ENCODE results near the gene PRKCG. TPM values are rescaled to one million over a fixed set of nuclear protein-coding genes. Genes with fewer than 3 reads are reported as not detected.

The PRKCG gene
- total and polyA plus RNA-seq, 7 donors: 0.01 TPM; not detected in 6

DNA sequence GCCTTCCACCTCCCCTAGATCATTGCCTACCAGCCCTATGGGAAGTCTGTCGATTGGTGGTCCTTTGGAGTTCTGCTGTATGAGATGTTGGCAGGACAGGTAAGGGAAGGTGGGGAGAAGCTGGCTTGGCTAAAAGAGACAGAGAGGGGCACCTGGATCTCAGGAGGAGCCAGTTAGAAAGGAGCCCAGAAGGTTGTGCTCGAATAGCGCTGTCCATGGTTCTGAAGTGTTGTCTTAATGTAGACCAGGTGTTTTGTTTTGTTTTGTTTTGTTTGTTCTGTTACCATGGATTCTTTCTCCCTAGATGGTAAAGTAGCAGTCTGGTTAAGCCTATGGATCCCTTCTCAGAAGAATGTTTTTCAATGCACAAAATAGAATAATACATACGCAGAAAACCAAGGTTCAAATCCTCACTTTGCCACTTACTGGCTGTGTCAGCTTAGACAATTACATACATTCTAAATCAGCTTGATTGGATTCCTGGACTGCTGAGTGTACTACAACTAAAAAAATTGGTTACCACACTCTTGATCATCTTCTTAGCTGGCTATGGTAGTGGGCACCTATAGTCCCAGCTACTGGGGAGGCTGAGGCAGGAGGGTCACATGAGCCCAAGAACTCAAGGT is 21.2 kb downstream of the PRKCG start:
- no peak overlapping the region for H3K4me3 ChIP-seq
- no peaks in the 10 kb centered on the region for H3K9me3 ChIP-seq
- peaks cover 0 to 45% (median 24%) of the 10 kb centered on the region in 3 donors for H3K27me3 ChIP-seq (ENCODE audit: insufficient read depth in 3 of 3, low read length in 2 of 3)
- peaks cover 4% of the 10 kb centered on the region for H3K4me1 ChIP-seq
- TF ChIP-seq, protein P1, sequence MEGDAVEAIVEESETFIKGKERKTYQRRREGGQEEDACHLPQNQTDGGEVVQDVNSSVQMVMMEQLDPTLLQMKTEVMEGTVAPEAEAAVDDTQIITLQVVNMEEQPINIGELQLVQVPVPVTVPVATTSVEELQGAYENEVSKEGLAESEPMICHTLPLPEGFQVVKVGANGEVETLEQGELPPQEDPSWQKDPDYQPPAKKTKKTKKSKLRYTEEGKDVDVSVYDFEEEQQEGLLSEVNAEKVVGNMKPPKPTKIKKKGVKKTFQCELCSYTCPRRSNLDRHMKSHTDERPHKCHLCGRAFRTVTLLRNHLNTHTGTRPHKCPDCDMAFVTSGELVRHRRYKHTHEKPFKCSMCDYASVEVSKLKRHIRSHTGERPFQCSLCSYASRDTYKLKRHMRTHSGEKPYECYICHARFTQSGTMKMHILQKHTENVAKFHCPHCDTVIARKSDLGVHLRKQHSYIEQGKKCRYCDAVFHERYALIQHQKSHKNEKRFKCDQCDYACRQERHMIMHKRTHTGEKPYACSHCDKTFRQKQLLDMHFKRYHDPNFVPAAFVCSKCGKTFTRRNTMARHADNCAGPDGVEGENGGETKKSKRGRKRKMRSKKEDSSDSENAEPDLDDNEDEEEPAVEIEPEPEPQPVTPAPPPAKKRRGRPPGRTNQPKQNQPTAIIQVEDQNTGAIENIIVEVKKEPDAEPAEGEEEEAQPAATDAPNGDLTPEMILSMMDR (IDR thresholded peaks at IDR 0.05): no peak
- intact Hi-C loops (cut with DNase I): no loop called here
- ATAC-seq: no peak
- peak in 1 of 2 donors; percentile 10 for DNase-seq
- H3K27ac ChIP-seq: no peak overlapping the region
- 37 to 49% (median 37%) methylated on average over 4 of the region's 4 CpGs for WGBS, 3 donors
- H3K36me3 ChIP-seq (ENCODE audit: insufficient read depth in 1 of 2, low read depth in 1 of 2): no peaks in the 10 kb centered on the region

DNA sequence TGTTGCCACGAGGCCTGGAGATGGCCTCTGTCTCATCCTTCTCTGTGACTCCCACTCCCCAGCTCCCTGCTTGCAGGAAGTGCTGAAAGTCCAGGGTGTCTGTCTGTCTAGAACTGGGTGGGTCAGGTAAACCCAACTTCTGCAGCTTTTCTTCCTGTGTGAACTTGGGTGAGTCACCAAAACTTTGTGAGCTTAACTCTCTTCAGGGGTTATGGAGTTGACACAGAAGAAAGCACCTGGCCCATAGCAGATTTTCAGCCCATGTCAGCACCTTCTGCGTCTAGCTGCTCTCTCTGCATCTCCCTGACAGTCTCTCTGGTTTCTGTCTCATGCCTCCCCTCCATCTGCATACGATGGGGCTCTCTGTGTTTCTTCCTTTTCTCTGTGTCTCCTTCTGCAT is 22.9 kb downstream of the PRKCG start:
- H3K4me3 ChIP-seq: no peak overlapping the region
- ATAC-seq (no peak), DNase-seq (peak in 1 of 2 donors; percentile 1)
- no peak overlapping the region for H3K27ac ChIP-seq
- TF ChIP-seq, protein P1 (IDR thresholded peaks at IDR 0.05): no peak
- peaks cover 0 to 51% (median 32%) of the 10 kb centered on the region in 3 donors for H3K27me3 ChIP-seq (ENCODE audit: insufficient read depth in 3 of 3, low read length in 2 of 3)
- peaks cover 8% of the 10 kb centered on the region for H3K4me1 ChIP-seq
- H3K36me3 ChIP-seq (ENCODE audit: insufficient read depth in 1 of 2, low read depth in 1 of 2): no peaks in the 10 kb centered on the region
- no peaks in the 10 kb centered on the region for H3K9me3 ChIP-seq
- intact Hi-C loops (cut with DNase I): no loop called here
- 28 to 35% (median 29%) methylated on average over 3 of the region's 3 CpGs for WGBS, 3 donors

DNA sequence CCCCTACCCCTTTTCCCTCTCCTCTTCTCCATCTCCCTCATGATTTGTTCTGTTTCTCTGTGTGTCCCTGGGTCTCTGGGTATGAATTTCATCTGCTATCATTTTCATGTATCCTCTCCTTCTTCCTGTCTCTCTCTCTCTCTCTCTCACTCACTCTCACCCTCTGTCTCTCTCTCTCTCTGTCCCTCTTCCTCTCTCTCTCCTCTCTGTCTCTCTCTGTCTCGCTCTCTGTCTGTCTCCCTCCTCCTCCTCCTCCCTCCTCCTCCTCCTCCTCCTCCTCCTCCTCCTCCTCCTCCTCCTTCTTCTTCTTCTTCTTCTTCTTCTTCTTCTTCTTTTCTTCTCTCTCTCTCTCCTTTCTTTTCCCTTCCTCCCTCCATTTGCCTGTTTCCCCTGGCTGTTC is 23.8 kb downstream of the PRKCG start:
- DNase-seq: no peak
- H3K4me1 ChIP-seq: peaks cover 8% of the 10 kb centered on the region
- peaks cover 0 to 51% (median 30%) of the 10 kb centered on the region in 3 donors for H3K27me3 ChIP-seq (ENCODE audit: insufficient read depth in 3 of 3, low read length in 2 of 3)
- TF ChIP-seq, protein P1 (IDR thresholded peaks at IDR 0.05): no peak
- 36 to 60% (median 46%) methylated on average over 1 of the region's 1 CpG for WGBS, 3 donors
- no peak overlapping the region for H3K4me3 ChIP-seq
- no peak for ATAC-seq
- no peak overlapping the region for H3K27ac ChIP-seq
- no peaks in the 10 kb centered on the region for H3K36me3 ChIP-seq (ENCODE audit: insufficient read depth in 1 of 2, low read depth in 1 of 2)
- intact Hi-C loops (cut with DNase I): loop anchor here (2.0 kb wide), 1 partner anchor 119 kb away; no protein-coding TSS in a partner anchor
- H3K9me3 ChIP-seq: no peaks in the 10 kb centered on the region

DNA sequence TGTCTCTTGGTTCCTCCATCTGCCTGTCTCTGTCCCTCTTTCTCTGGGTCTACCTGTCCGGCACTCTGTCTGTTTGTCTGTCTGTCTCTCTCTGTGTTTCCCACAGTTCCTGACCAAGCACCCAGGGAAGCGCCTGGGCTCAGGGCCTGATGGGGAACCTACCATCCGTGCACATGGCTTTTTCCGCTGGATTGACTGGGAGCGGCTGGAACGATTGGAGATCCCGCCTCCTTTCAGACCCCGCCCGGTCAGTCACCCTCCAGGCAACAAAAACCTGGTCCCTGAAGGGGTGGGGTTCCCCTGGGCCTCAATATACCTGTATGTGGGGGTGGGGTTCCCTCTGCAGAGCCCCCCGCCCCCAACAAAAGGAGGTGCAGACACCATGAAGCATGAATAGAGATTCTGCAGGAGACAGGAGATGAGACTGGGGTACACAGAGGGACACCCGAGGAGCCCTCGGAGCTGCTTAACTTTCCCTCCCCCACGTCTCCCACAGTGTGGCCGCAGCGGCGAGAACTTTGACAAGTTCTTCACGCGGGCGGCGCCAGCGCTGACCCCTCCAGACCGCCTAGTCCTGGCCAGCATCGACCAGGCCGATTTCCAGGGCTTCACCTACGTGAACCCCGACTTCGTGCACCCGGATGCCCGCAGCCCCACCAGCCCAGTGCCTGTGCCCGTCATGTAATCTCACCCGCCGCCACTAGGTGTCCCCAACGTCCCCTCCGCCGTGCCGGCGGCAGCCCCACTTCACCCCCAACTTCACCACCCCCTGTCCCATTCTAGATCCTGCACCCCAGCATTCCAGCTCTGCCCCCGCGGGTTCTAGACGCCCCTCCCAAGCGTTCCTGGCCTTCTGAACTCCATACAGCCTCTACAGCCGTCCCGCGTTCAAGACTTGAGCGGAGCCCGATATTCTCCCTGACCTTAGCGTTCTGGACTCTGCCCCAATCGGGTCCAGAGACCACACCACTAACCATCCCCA is 24.5 kb downstream of the PRKCG start:
- TF ChIP-seq, protein P1 (IDR thresholded peaks at IDR 0.05): peak; percentile 84
- Histone ChIP-seq H3K27me3 (ENCODE audit: insufficient read depth in 3 of 3, low read length in 2 of 3) (peaks cover 0 to 58% (median 35%) of the 10 kb centered on the region in 3 donors), H3K36me3 (ENCODE audit: insufficient read depth in 1 of 2, low read depth in 1 of 2) (no peaks in the 10 kb centered on the region), H3K4me3 (peak overlapping the region; percentile 4), H3K9me3 (no peaks in the 10 kb centered on the region), H3K27ac (no peak overlapping the region), H3K4me1 (peaks cover 8% of the 10 kb centered on the region)
- intact Hi-C loops (cut with DNase I): loop anchor here (2.0 kb wide), 1 partner anchor 118 kb away; no protein-coding TSS in a partner anchor
- peak; percentile 45 to 72 for DNase-seq
- 10 to 12% (median 12%) methylated on average over 47 to 48 of the region's 48 CpGs for WGBS, 3 donors
- peak; percentile 53 to 81 (median 59) for ATAC-seq
